K562 (cell line): ENCODE measurements around the gene HSD11B1L. TPM values are rescaled to one million over a fixed set of nuclear protein-coding genes. Genes with fewer than 3 reads are reported as not detected.

Experiments used
- ATAC-seq: fragments of 200-7000 bp; cut with Tn5 transposase; 3 replicates; pipeline ENCODE4 v1.9.1; 2020; ENCODE audit warnings: moderate library complexity
- BruUV-seq: library from RNA; stranded (reverse); fragments of 400-500 nt; replicated peaks from 2 replicates; lab custom pipeline; 2021; lab: Mats Ljungman, UMichigan
- CTCF ChIA-PET: fragments of 300-600 bp; formaldehyde crosslinking; extraction: SDS; loops from one replicate; lab custom pipeline; 2021; ENCODE audit warnings: low intra/inter-chr PET ratio; lab: Yijun Ruan, JAX
- POLR2A ChIA-PET: fragments of 300-600, 350-650 bp; sonication (Branson Sonifier 250); formaldehyde crosslinking; extraction: SDS; loops from one replicate; lab custom pipeline; 2021; ENCODE audit warnings: antibody characterized with exemption, inconsistent platforms; lab: Yijun Ruan, JAX
- DNase-seq, 4 experiments: peaks; one replicate each; pipeline versions ENCODE4 v3.0.0 to v3.0.0-alpha.2; 2011 to 2018; ENCODE audit warnings: low spot score in 3 of 4, mixed read lengths in 3 of 4; ENCODE audit errors: extremely low read depth in 1 of 4
- FAIRE-seq: peaks from 2 replicates; lab custom pipeline; 2011; peaks lifted over from hg19 to GRCh38; lab: Jason Lieb, UNC
- H2AFZ ChIP-seq: 2 replicates; pipeline ENCODE4 v1.6.0; 2011; ENCODE audit warnings: low read depth, low read length, control low read depth, inconsistent platforms
- H3K27ac ChIP-seq: fragments of 200-600 bp; 3 replicates; pipeline ENCODE4 v1.8.0; 2011; ENCODE audit warnings: low read depth, mild to moderate bottlenecking, control low read depth, inconsistent platforms, low read length, moderate library complexity, mixed read lengths; ENCODE audit errors: extremely low read depth
- H3K27me3 ChIP-seq, 2 experiments: fragments of 300-600 bp in 1 of 2; 2 replicates in 1 of 2; 3 replicates in 1 of 2; pipeline versions ENCODE4 v1.6.0 to v1.8.0; 2011; ENCODE audit warnings: inconsistent platforms in 2 of 2, low read length in 2 of 2, mild to moderate bottlenecking in 1 of 2, mixed read lengths in 1 of 2, moderate library complexity in 1 of 2; ENCODE audit not compliant: control insufficient read depth in 2 of 2, insufficient read depth in 2 of 2
- H3K36me3 ChIP-seq: fragments of 300-600 bp; 3 replicates; pipeline ENCODE4 v1.8.0; 2011; ENCODE audit warnings: mild to moderate bottlenecking, low read length, inconsistent platforms; ENCODE audit not compliant: control insufficient read depth, insufficient read depth
- H3K4me1 ChIP-seq, 2 experiments: fragments of 200-600 bp in 1 of 2; replicated peaks in 1 of 2; 2 replicates in 1 of 2; 3 replicates in 1 of 2; pipeline versions ENCODE4 v1.5.1 to v1.8.0; 2011; ENCODE audit warnings: inconsistent platforms in 2 of 2, low read length in 2 of 2, mild to moderate bottlenecking in 1 of 2, mixed read lengths in 1 of 2, moderate library complexity in 1 of 2; ENCODE audit not compliant: control insufficient read depth in 2 of 2, insufficient read depth in 2 of 2
- H3K4me2 ChIP-seq: 2 replicates; pipeline ENCODE4 v1.6.1; 2011; ENCODE audit warnings: low read length, control low read depth, inconsistent platforms, mixed read lengths; ENCODE audit not compliant: insufficient read depth
- H3K4me3 ChIP-seq: fragments of 200-600 bp; sonication (generic), shearing (Covaris generic); 2 replicates; pipeline ENCODE4 v1.5.1; 2016; ENCODE audit warnings: control low read depth, inconsistent platforms
- H3K79me2 ChIP-seq: fragments of 200-600 bp; 3 replicates; pipeline ENCODE4 v1.8.0; 2011; ENCODE audit warnings: low read length, inconsistent platforms; ENCODE audit not compliant: control insufficient read depth, insufficient read depth
- H3K9ac ChIP-seq, 2 experiments: 2 replicates each; pipeline versions ENCODE4 v1.6.0 to v1.6.1; 2011; ENCODE audit warnings: low read depth in 2 of 2, low read length in 2 of 2, control low read depth in 1 of 2, inconsistent platforms in 1 of 2, mild to moderate bottlenecking in 1 of 2, mixed read lengths in 1 of 2; ENCODE audit not compliant: insufficient read depth in 1 of 2
- H3K9me1 ChIP-seq: one replicate; pipeline ENCODE4 v1.6.0; 2011; ENCODE audit warnings: inconsistent platforms, mild to moderate bottlenecking, low read length, moderate library complexity; ENCODE audit not compliant: control insufficient read depth, insufficient read depth
- H3K9me3 ChIP-seq: replicated peaks from 2 replicates; pipeline ENCODE4 v1.5.1; 2011; ENCODE audit warnings: low read depth, low read length, inconsistent platforms; ENCODE audit not compliant: control insufficient read depth, insufficient read depth
- H4K20me1 ChIP-seq: replicated peaks from 2 replicates; pipeline ENCODE4 v1.6.1; 2011; ENCODE audit warnings: low read length, inconsistent platforms, mixed read lengths; ENCODE audit not compliant: control insufficient read depth, insufficient read depth
- ADNP ChIP-seq: fragments of 200-800 bp; sonication (Bioruptor generic); IDR thresholded peaks from 2 replicates; pipeline ENCODE4 v1.6.1; 2016; ENCODE audit warnings: missing genetic modification characterization, missing compliant biosample characterization
- ARID1B ChIP-seq: fragments of 450-650 bp; IDR thresholded peaks from 2 replicates; pipeline ENCODE4 v1.6.1; 2016; ENCODE audit warnings: antibody characterized with exemption, mild to moderate bottlenecking, inconsistent platforms
- BRD4 ChIP-seq: fragments of 200-600 bp; sonication (generic); IDR thresholded peaks from 2 replicates; pipeline ENCODE4 v1.6.1; 2017; ENCODE audit warnings: inconsistent platforms
- CTBP1 ChIP-seq: fragments of 450-650 bp; IDR thresholded peaks from 2 replicates; pipeline ENCODE4 v1.6.1; 2016; ENCODE audit warnings: borderline replicate concordance
- FOXK2 ChIP-seq, 2 experiments: fragments of 450-650 bp; IDR thresholded peaks in 1 of 2; conservative IDR thresholded peaks in 1 of 2; 2 replicates each; pipeline ENCODE4 v1.6.1; 2016; ENCODE audit warnings: low read depth in 2 of 2, mild to moderate bottlenecking in 1 of 2
- FOXP4 ChIP-seq: sonication (generic); formaldehyde crosslinking; IDR thresholded peaks from 2 replicates; pipeline ENCODE4 v1.8.0; 2022; ENCODE audit warnings: mild to moderate bottlenecking, missing genetic modification reagents, borderline replicate concordance
- IFI16 ChIP-seq: fragments of 250-450 bp; sonication (Bioruptor Pico); IDR thresholded peaks from 2 replicates; pipeline ENCODE4 v2.1.2; 2022; ENCODE audit warnings: mild to moderate bottlenecking, inconsistent platforms
- MEF2A ChIP-seq: IDR thresholded peaks from 2 replicates; pipeline ENCODE4 v1.6.1; 2011; ENCODE audit warnings: low read depth, mild to moderate bottlenecking, low read length, moderate library complexity; ENCODE audit not compliant: control insufficient read depth
- PHB2 ChIP-seq: fragments of 450-650 bp; IDR thresholded peaks from 2 replicates; pipeline ENCODE4 v1.6.1; 2017; ENCODE audit warnings: low read depth
- POLR2A ChIP-seq: fragments of 450-650 bp; conservative IDR thresholded peaks from 2 replicates; pipeline ENCODE4 v1.6.1; 2016
- TAF15 ChIP-seq: fragments of 200-400 bp; formaldehyde crosslinking; IDR thresholded peaks from 2 replicates; pipeline ENCODE4 v1.6.1; 2017; ENCODE audit warnings: mild to moderate bottlenecking, low read depth, low read length, moderate library complexity
- TARDBP ChIP-seq: fragments of 450-650 bp; IDR thresholded peaks from 2 replicates; pipeline ENCODE4 v1.6.1; 2016
- TRIM24 ChIP-seq, 2 experiments: fragments of 450-650 bp; IDR thresholded peaks; 2 replicates each; pipeline ENCODE4 v1.6.1; 2016
- XRCC5 ChIP-seq: fragments of 200-400 bp; formaldehyde crosslinking; IDR thresholded peaks from 2 replicates; pipeline ENCODE4 v1.6.1; 2017; ENCODE audit warnings: low read depth, mild to moderate bottlenecking, low read length
- ZFP36 ChIP-seq: fragments of 150-350 bp; IDR thresholded peaks from 2 replicates; pipeline ENCODE4 v1.6.1; 2018; ENCODE audit warnings: low read length, low read depth; ENCODE audit not compliant: partially characterized antibody
- ZNF311 ChIP-seq: fragments of 250-450 bp; sonication (Bioruptor Pico); IDR thresholded peaks from 2 replicates; pipeline ENCODE4 v1.4.0; 2020; ENCODE audit warnings: mild to moderate bottlenecking, moderate library complexity
- ZNF79 ChIP-seq: fragments of 250-450 bp; sonication (Bioruptor Pico); IDR thresholded peaks from 2 replicates; pipeline ENCODE4 v1.4.0; 2020; ENCODE audit warnings: low read depth, mild to moderate bottlenecking, moderate library complexity
- WGBS: fragments of 100-300 bp; shearing (Covaris generic); methylation state at CpG from one replicate; pipeline ENCODE4 v1.1.6; 2016; ENCODE audit warnings: low coverage, mixed read lengths; ENCODE audit not compliant: insufficient coverage; ENCODE audit errors: missing lambda C conversion rate; 5-methylcytosine and 5-hydroxymethylcytosine counted together
- in situ Hi-C: fragments of 300-500 bp; cut with MboI; formaldehyde crosslinking; loops from 4 replicates; pipeline ENCODE4 v1.15.0; 2018; ENCODE audit warnings: inconsistent platforms, mixed read lengths
- intact Hi-C: fragments of 100-400 bp; cut with micrococcal nuclease; formaldehyde crosslinking; loops from 2 replicates; pipeline ENCODE4 v1.14.2; 2022
- polyA plus RNA-seq, 8 experiments: library from polyadenylated mRNA; depleted of rRNA in 4 of 8; stranded (reverse) in 5 of 8; unstranded in 3 of 8; fragments of >200 nt; fragmentation: Nextera tagmentation in 2 of 8; fragmentation: Illumina TruSeq in 1 of 8; extraction: Ambion mirVana in 2 of 8; extraction: Trizol in 1 of 8; gene quantifications; 2 replicates each; pipeline versions ENCODE4 v1.2.1 to v1.2.3, GENCODE V29; 2011 to 2014; ENCODE audit warnings: inconsistent platforms in 1 of 8, missing spikeins in 1 of 8
- total RNA-seq, 7 experiments: library from RNA; depleted of rRNA in 6 of 7; stranded (reverse); fragments of >200 nt in 6 of 7; fragmentation: Illumina TruSeq in 2 of 7; extraction: Trizol in 2 of 7; gene quantifications; 2 replicates each; pipeline versions ENCODE4 v1.2.1 to v1.2.3, GENCODE V29; 2011 to 2021; ENCODE audit warnings: low replicate concordance in 1 of 7
- TF ChIP-seq, protein P1 (sequence below): sonication (generic); formaldehyde crosslinking; IDR thresholded peaks from 2 replicates; pipeline ENCODE4 v1.8.1; 2023; ENCODE audit warnings: mild to moderate bottlenecking, missing genetic modification reagents

The HSD11B1L gene
- total and polyA plus RNA-seq, 9 of the 15 experiments (the other 6 are each of a cell fraction or from before 2014, with no cell fraction given), result 0.31 to 7.7 (median 2.3) TPM

DNA sequence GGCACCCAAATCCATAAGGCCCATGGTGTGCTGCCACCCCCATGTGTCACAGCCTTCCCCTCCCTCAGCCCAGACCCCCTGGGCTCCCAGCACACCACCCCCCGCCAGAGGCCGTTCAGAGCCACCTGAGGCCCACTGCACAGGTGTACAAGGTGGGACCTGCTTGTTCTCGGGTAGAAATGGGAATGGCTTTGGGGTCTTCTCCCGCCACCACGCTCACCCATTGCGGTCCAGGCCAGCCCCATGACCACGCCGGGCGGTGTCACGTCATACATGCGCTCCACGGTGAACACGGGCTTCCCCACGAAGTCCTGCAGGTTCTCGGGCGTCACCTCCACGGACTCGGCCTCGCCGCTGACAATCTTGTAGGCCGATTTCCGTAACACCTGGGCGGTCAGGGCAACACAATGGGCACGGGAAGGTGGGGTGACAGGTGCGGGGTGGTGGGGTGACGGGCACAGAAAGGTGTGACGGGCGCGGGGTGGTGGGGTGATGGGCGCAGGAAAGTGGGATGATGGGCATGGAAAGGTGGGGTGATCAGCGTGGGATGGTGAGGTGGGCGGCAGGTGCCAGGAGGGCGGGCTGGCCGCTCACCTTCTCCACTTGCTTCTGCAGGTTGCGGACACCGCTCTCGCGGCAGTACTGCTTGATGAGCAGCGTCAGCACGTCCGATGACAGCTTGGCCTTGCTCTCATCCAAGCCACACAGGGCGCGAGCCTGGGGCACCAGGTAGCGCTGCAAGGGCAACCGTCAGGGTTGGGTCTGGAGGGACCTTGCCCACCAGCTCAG is 13.5 kb downstream of the HSD11B1L start:
- Histone ChIP-seq H3K9ac (peak overlapping the region in 1 of 2 experiments; percentile 64; a peak in 2 of 4 replicates), H3K9me1 (peaks cover 17% of the 10 kb centered on the region), H3K4me1 (peaks cover 14 to 85% of the 10 kb centered on the region in 2 experiments), H2AFZ (no peak overlapping the region), H4K20me1 (peaks cover 65% of the 10 kb centered on the region), H3K4me2 (no peak overlapping the region), H3K27ac (no peak overlapping the region), H3K4me3 (no peak overlapping the region), H3K9me3 (no peaks in the 10 kb centered on the region), H3K79me2 (peaks cover 70% of the 10 kb centered on the region), H3K27me3 (no peaks in the 10 kb centered on the region), H3K36me3 (peaks cover 90% of the 10 kb centered on the region)
- ChIA-PET CTCF (no interaction called here), POLR2A (interaction anchor here (0.6 to 2.4 kb wide), 8 partner anchors 8 to 97 kb away, joined by 3 to 9 read pairs (median 4); partner anchors contain the start of genes CATSPERD, DUS3L and LONP1)
- ATAC-seq (no peak), DNase-seq (no peak), FAIRE-seq (no peak)
- intact Hi-C loops, result no loop called here
- WGBS, result 91% methylated on average over 31 of the region's 45 CpGs
- in situ Hi-C loops, result no loop called here
- no TSS peak for BruUV-seq
- TF ChIP-seq IFI16 (CRISPR knock-in tag) (no peak), PHB2 (no peak), CTBP1 (no peak), POLR2A (peak; percentile 1; the same call in 1 of the 2 replicates), XRCC5 (no peak), FOXP4 (CRISPR knock-in tag) (no peak), TAF15 (no peak), MEF2A (no peak), ARID1B (no peak), FOXK2 (conservative IDR thresholded peaks at IDR 0.05 in 1 of 2, IDR thresholded peaks at IDR 0.05 in 1 of 2; ENCODE audit: low read depth in 2 of 2) (no peak), ADNP (tag) (no peak), ZFP36 (no peak), TRIM24 (IDR thresholded peaks at IDR 0.05) (no peak), ZNF79 (CRISPR knock-in tag) (no peak), TARDBP (no peak), BRD4 (no peak), ZNF311 (CRISPR knock-in tag) (no peak)
- TF ChIP-seq, protein P1, sequence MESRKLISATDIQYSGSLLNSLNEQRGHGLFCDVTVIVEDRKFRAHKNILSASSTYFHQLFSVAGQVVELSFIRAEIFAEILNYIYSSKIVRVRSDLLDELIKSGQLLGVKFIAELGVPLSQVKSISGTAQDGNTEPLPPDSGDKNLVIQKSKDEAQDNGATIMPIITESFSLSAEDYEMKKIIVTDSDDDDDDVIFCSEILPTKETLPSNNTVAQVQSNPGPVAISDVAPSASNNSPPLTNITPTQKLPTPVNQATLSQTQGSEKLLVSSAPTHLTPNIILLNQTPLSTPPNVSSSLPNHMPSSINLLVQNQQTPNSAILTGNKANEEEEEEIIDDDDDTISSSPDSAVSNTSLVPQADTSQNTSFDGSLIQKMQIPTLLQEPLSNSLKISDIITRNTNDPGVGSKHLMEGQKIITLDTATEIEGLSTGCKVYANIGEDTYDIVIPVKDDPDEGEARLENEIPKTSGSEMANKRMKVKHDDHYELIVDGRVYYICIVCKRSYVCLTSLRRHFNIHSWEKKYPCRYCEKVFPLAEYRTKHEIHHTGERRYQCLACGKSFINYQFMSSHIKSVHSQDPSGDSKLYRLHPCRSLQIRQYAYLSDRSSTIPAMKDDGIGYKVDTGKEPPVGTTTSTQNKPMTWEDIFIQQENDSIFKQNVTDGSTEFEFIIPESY (CRISPR knock-in tag), result peak; percentile 89
